Neural crest cell (in vitro differentiated cells): ENCODE measurements around the gene OGFR. TPM values are rescaled to one million over a fixed set of nuclear protein-coding genes. Genes with fewer than 3 reads are reported as not detected.

Experiments
- DNase-seq: peaks from one replicate; pipeline ENCODE4 v3.0.0; 2021; ENCODE audit warnings: low read depth, mixed read lengths, low spot score
- H3K27ac Mint-ChIP-seq: one replicate; pipeline ENCODE4 v1.8.0; 2021; ENCODE audit warnings: mild to moderate bottlenecking, mixed read lengths; ENCODE audit not compliant: unreplicated experiment
- H3K27me3 Mint-ChIP-seq: 2 replicates; pipeline ENCODE4 v1.8.0; 2021; ENCODE audit warnings: low read depth, mild to moderate bottlenecking, mixed read lengths
- H3K36me3 Mint-ChIP-seq: 2 replicates; pipeline ENCODE4 v1.8.0; 2021; ENCODE audit warnings: low read depth, mild to moderate bottlenecking, mixed read lengths
- H3K4me1 Mint-ChIP-seq: 2 replicates; pipeline ENCODE4 v1.8.0; 2021; ENCODE audit warnings: mixed read lengths
- H3K4me3 Mint-ChIP-seq: one replicate; pipeline ENCODE4 v1.8.0; 2021; ENCODE audit warnings: mild to moderate bottlenecking, mixed read lengths
- H3K9me3 Mint-ChIP-seq: 2 replicates; pipeline ENCODE4 v1.8.0; 2021; ENCODE audit warnings: mixed read lengths
- total RNA-seq: library from RNA; stranded (reverse); gene quantifications from 2 replicates; pipeline ENCODE4 v1.2.1, GENCODE V29; 2021
- TF ChIP-seq, protein P1 (sequence below): fragments of 200-600 bp; sonication (generic); conservative IDR thresholded peaks from 2 replicates; pipeline ENCODE4 v1.5.0; 2021; ENCODE audit warnings: antibody characterized with exemption, mild to moderate bottlenecking

The OGFR gene
- total RNA-seq, 1 donor from 2014 or later, result 36.7 TPM

DNA sequence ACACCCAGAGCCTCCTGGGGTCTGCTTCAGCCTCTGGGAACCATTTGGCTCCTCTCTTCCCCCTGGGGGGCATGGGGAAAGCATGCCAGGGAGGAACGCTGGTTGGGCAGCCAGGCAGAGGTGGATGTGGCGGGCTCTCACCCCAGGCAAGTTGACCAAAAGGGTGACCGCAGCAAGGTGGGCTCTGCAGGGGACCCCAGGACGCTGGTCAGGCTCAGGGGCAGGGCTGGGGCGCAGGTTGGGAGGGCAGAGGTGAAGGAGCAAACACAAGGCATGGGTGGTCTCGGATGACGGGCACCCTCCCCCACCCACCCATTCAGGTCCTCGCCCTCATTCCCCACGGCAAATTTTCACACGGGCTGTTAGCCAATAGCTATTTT lies 38.6 kb upstream of the OGFR start:
- H3K4me3 Mint-ChIP-seq, result no peak overlapping the region
- H3K36me3 Mint-ChIP-seq, result no peaks in the 10 kb centered on the region
- TF ChIP-seq, protein P1, sequence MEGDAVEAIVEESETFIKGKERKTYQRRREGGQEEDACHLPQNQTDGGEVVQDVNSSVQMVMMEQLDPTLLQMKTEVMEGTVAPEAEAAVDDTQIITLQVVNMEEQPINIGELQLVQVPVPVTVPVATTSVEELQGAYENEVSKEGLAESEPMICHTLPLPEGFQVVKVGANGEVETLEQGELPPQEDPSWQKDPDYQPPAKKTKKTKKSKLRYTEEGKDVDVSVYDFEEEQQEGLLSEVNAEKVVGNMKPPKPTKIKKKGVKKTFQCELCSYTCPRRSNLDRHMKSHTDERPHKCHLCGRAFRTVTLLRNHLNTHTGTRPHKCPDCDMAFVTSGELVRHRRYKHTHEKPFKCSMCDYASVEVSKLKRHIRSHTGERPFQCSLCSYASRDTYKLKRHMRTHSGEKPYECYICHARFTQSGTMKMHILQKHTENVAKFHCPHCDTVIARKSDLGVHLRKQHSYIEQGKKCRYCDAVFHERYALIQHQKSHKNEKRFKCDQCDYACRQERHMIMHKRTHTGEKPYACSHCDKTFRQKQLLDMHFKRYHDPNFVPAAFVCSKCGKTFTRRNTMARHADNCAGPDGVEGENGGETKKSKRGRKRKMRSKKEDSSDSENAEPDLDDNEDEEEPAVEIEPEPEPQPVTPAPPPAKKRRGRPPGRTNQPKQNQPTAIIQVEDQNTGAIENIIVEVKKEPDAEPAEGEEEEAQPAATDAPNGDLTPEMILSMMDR, result no peak
- peaks cover 14% of the 10 kb centered on the region for H3K4me1 Mint-ChIP-seq
- peaks cover 4% of the 10 kb centered on the region for H3K27me3 Mint-ChIP-seq
- H3K9me3 Mint-ChIP-seq, result no peaks in the 10 kb centered on the region
- H3K27ac Mint-ChIP-seq, result no peak overlapping the region
- no peak for DNase-seq

DNA sequence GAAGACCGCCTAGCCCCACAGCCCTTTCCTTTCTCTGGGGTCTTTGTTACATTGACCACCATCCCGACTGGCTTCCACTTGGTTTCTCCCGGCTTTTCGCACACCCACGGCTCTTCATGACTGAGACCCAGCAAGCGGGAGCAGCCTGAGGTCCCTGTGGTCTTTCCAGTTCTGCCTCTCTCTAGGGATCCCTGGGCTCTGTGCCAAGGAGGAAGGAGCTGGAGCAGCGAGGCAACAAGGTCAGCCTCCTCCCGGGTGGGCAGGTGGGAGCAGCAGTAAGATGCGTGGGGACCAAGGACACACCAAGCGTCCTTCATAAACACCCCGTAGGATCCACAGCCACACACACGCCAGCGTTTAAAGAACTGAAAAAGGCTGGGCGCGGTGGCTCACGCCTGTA lies 37.9 kb upstream of the OGFR start:
- TF ChIP-seq, protein P1, result no peak

DNA sequence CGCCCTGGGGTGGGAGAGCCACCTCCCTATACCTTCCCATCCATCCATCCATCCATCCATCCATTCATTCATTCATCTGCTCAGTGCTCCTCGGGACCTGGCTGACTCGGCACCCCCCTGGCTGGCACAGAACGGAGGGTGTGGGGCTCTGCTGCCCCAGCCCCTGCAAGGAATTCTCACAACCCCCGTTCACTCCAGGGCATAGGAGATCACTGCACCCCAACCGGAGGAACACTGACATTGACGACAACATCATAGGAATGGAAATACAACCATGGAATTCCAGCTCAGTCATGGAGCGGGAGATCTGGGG lies 36.4 kb upstream of the OGFR start:
- Mint-ChIP-seq H3K9me3 (no peaks in the 10 kb centered on the region), H3K36me3 (no peaks in the 10 kb centered on the region), H3K4me3 (no peak overlapping the region), H3K27ac (no peak overlapping the region), H3K27me3 (peaks cover 4% of the 10 kb centered on the region), H3K4me1 (peaks cover 24% of the 10 kb centered on the region)
- DNase-seq, result no peak
- TF ChIP-seq, protein P1, result no peak

More for the DNA sequence above, 37.9 kb upstream of the OGFR start:
- H3K36me3 Mint-ChIP-seq, result no peaks in the 10 kb centered on the region
- peaks cover 14% of the 10 kb centered on the region for H3K4me1 Mint-ChIP-seq
- no peak overlapping the region for H3K4me3 Mint-ChIP-seq
- no peaks in the 10 kb centered on the region for H3K9me3 Mint-ChIP-seq
- no peak for DNase-seq
- peaks cover 4% of the 10 kb centered on the region for H3K27me3 Mint-ChIP-seq
- no peak overlapping the region for H3K27ac Mint-ChIP-seq

DNA sequence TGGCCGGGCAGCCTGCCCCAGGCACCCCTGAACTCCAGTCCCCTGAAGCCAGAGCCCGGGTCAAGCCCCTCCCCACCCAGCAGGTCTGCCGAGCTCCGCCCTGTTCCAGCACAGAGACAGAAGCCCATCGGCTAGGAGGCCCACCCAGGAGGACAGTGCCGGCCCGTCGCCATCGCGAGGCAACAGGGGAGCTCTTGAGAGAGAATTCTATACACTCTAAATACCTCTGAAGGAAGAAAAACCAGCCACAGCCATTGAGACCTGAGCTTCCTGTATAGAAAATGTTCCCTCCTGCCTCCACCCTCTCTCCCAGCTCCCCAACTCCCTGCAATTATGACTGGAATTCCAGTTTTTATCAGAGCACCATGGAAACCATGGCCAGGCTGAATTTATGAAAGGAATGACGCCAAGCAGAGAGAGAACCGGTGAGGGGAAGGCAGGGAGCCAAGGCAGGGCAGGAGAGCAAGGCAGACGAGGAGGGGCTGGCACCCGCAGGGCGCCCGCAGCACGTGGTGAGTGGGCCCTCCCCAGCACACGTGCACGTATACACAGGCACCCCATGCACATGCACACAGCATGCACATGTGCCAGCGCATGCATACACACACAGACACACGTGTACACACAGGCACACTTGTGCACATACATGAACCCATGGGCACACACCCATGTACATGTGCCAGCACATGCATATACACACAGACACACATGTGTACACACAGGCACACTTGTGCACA lies 35.9 kb upstream of the OGFR start:
- TF ChIP-seq, protein P1, result no peak
- peaks cover 4% of the 10 kb centered on the region for H3K27me3 Mint-ChIP-seq
- no peak for DNase-seq
- no peaks in the 10 kb centered on the region for H3K9me3 Mint-ChIP-seq
- no peaks in the 10 kb centered on the region for H3K36me3 Mint-ChIP-seq
- H3K4me1 Mint-ChIP-seq, result peaks cover 28% of the 10 kb centered on the region
- H3K27ac Mint-ChIP-seq, result no peak overlapping the region
- no peak overlapping the region for H3K4me3 Mint-ChIP-seq

DNA sequence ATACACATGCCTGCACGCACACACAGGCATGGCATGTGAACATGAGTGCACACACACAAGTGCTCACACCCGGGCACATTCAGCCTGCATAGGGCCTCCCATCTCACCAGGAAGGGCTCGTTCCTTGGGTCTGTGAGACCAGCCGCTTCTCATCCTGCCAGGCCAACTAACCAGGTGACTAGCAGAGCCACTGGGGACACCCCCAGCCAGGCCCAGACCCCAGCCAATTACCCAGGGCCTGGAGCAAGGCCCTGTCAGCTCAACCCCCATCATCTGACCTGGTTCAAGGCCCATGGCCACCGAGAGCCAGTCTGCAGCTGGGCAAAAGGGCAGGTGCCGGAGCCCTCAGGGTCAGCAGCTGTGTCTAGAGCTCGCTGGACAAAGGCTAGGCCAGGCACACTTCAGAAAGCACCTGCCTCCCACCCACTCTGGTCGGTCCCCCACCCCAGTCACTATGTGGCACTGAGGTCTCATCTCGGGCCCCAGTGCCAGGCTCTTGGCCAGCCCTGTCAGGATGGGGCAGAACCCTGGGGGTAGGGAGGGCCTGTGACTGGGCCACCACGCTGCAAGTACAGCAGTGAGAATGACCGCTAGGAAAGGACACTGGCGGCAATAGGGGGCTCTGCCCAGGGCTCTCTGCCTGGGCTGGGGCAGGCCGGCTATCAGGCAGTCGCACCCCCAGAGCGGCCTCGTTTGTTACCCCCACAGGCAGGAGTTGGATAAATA lies 35.1 kb upstream of the OGFR start:
- TF ChIP-seq, protein P1, result no peak
- peaks cover 9% of the 10 kb centered on the region for H3K27me3 Mint-ChIP-seq
- no peaks in the 10 kb centered on the region for H3K9me3 Mint-ChIP-seq
- no peak overlapping the region for H3K4me3 Mint-ChIP-seq
- H3K36me3 Mint-ChIP-seq, result no peaks in the 10 kb centered on the region
- peaks cover 34% of the 10 kb centered on the region for H3K4me1 Mint-ChIP-seq
- H3K27ac Mint-ChIP-seq, result no peak overlapping the region
- DNase-seq, result no peak
